Measurements from ENCODE around the gene STK36.

STK36 gene

DNA sequence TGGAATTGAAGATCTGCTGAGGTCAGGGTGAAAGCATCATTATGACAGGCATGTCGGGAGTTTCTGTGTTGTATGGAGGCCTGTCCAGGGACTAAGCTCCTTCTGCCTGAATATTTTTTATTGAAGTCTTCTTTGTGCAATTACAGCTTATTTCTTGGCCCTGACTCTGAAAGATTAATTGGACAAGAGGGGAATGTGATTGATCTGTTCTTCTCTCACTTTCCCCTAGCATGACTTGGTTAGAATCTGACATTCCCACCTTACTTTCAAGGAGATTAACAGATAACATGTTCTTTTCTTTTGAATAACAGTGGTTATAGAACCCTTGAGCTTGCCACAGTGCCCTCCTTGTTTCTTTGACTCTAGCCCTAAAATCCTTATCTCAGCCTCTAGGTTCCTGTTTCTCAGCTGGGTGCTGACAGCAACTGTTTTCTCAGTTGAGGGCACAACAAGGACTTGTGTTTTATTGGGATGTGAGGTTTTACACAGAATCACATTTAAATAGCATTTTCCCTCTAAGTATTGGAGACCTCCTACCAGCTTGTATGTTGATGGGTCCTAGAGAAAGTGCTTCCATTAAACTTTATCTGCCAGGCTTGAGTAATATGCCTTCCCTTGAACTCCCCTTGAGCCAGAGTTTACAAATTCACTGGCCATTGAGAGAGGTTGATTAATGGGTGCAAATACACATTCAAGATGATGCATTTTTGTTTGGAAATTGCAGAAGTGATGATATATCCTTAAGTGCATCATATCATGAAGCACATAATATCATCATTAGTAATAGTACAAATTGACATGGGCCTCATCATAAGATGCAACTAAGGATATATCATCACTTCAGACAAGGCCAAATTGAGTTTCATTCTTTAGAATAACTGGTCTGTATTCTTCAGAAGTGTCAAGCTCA lies 51.2 kb downstream of the STK36 start:
- DNase-seq (ENCODE audit: low read depth), result no peak
- H3K4me3 ChIP-seq (ENCODE audit: low read length), result no peak overlapping the region
- TF ChIP-seq CTCF (conservative IDR thresholded peaks at IDR 0.05; ENCODE audit: low read depth, low read length), result no peak

DNA sequence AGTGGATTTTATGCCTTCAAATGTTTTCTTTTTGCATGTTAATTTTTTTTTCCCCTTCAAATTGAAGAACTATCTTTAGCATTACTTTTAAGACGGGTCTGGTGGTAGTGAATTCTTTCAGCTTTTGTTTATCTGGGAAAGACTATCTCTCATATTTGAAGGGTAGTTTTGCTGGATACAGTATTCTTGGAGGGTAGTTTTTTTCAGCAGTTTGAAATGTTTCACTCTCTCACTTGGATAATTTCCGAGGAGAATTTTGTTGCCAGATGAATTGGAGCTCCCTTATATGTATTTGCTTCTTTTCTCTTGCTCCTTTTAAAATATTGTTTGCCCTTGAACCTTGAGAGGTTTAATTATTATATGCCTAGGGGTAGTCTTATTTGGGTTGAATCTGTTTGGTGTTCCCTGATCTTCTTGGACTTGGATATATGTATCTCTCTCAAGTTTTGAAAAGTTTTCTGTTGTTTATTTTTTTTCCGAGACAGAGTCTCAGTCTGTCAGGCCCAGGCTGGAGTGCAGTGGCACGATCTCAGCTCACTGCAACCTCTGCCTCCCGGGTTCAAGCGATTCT lies 54.2 kb downstream of the STK36 start:
- no peak overlapping the region for H3K4me3 ChIP-seq (ENCODE audit: low read length)
- TF ChIP-seq CTCF (conservative IDR thresholded peaks at IDR 0.05; ENCODE audit: low read depth, low read length), result no peak
- no peak for DNase-seq (ENCODE audit: low read depth)

GRCh38 chr2:218727502-218728165 lies 55.7 kb downstream of the STK36 start:
- no peak for DNase-seq (ENCODE audit: low read depth)
- no peak overlapping the region for H3K4me3 ChIP-seq (ENCODE audit: low read length)
- peak; percentile 44 for TF ChIP-seq CTCF (conservative IDR thresholded peaks at IDR 0.05; ENCODE audit: low read depth, low read length)

GRCh38 chr2:218729640-218730039 lies 57.8 kb downstream of the STK36 start:
- H3K4me3 ChIP-seq (ENCODE audit: low read length), result no peak overlapping the region
- TF ChIP-seq CTCF (conservative IDR thresholded peaks at IDR 0.05; ENCODE audit: low read depth, low read length), result no peak
- DNase-seq (ENCODE audit: low read depth), result no peak

DNA sequence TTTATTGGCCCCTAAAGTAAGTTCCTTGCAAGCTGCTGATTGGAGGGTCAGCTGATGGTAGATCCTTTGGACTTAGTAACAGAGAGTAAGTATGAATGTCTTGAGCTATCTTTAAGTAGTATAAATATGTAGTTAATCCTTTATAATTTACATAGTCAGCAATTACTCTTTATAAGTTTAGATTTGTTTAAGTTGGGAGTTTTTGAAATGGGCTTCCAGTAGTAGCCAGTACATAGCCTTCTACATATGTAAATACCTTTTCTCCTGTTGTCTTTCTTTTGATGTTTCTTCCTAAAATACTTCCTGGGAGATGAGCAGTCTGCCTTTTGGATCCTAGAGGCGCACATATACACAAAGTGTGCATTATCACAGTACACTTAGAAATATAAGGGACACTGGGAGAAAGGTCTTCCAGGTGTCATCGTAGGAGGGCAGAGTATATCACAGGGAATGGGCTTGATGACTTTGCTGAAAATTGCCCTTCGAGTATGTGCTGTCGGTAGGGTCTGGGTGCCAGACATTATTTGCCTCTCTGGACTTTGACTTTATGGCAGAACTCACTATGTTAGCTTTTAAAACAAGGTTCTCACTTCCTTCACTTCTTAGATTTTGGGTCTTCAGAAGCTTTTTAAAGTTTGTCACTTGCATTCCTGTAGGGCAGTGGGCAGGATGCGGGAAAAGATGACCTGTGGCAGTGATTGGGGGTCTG lies 60.3 kb downstream of the STK36 start:
- no peak overlapping the region for H3K4me3 ChIP-seq (ENCODE audit: low read length)
- DNase-seq (ENCODE audit: low read depth), result no peak
- no peak for TF ChIP-seq CTCF (conservative IDR thresholded peaks at IDR 0.05; ENCODE audit: low read depth, low read length)

DNA sequence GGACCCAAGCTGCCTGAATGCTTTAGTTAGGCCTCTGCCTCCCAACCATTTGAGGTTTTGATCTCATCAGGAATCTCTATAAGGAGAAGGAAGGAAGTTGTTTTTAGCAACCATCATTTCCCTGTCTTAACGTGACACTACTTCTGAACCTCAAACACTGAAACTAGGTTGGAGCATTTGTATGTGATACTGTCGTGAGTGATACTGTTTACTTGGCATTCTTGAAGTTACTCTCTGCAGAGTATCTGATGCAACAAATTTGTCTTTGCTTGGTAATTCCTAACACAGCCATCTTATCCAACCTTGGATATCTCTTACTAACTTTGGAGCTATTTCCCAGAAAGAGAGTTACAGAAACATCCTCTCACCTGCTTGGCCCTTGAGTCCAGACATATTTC lies 60.9 kb downstream of the STK36 start:
- no peak for TF ChIP-seq CTCF (conservative IDR thresholded peaks at IDR 0.05; ENCODE audit: low read depth, low read length)
- no peak for DNase-seq (ENCODE audit: low read depth)

More for the DNA sequence above, 60.9 kb downstream of the STK36 start:
- no peak overlapping the region for H3K4me3 ChIP-seq (ENCODE audit: low read length)

All from retinal pigment epithelial cell (primary cell).